OCI-LY7 (cell line): ENCODE data around the gene MEIOB.

Experiments used
- EZH2phosphoT487 ChIP-seq: fragments of 200-600 bp; sonication (generic); IDR thresholded peaks from 2 replicates; pipeline ENCODE4 v1.6.1; 2018; ENCODE audit warnings: low read depth, borderline replicate concordance, mild to moderate bottlenecking, mixed run types, antibody characterized with exemption, low read length, moderate library complexity, mixed read lengths
- TF ChIP-seq, protein P1 (sequence below): fragments of 200-600 bp; sonication (generic); conservative IDR thresholded peaks from 2 replicates; pipeline ENCODE4 v1.5.1; 2014; ENCODE audit warnings: mild to moderate bottlenecking, antibody characterized with exemption, low read length, moderate library complexity, mixed read lengths

DNA sequence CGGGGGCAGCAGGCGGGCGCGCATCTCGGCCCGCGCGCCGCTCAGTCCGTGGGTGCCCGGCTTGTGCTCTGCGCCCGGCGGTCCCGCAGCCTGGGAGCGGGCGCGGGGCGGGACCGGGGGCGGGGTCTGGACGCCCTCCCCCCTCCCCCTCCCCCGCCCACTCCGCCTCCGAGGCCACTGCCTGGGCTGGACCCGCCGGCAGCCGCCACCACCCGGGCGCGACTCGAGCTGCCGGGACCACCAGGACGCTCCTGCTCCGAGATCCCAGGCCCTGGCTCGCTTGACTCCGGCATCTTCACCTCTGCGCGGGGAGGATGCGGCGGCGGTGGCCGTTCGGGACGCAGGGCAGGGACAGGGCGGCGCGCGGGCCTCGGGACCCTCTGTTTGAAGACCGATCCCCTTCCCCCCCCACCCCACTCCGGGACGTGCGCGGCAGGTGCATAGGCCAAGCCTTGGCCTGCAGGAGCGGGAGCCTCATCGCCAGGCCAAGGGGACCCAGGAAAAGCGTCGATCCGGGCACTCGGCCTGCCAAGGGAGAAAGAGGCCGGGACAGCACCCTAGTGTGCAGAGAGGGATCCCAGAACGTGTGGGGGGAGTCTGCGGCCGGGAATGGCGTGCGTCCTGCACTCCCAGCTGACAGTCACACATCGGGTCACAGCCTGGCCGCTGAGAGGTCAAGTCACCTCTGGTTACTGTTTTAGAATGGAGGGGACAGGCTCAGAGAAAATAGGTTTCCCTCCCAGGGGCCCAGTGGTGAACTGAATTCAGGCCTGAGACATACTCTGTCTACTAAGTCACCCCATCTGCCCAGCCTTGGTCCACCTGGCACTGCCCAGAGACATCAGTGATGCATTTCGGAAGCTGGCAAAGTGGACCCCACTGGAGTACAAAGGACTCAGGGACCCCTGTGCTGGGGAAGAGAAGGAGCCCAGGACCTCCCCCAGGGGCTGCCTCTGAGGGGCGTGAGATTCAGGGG lies 46.7 kb upstream of the MEIOB start, which contains the start of gene HS3ST6:
- TF ChIP-seq, protein P1, sequence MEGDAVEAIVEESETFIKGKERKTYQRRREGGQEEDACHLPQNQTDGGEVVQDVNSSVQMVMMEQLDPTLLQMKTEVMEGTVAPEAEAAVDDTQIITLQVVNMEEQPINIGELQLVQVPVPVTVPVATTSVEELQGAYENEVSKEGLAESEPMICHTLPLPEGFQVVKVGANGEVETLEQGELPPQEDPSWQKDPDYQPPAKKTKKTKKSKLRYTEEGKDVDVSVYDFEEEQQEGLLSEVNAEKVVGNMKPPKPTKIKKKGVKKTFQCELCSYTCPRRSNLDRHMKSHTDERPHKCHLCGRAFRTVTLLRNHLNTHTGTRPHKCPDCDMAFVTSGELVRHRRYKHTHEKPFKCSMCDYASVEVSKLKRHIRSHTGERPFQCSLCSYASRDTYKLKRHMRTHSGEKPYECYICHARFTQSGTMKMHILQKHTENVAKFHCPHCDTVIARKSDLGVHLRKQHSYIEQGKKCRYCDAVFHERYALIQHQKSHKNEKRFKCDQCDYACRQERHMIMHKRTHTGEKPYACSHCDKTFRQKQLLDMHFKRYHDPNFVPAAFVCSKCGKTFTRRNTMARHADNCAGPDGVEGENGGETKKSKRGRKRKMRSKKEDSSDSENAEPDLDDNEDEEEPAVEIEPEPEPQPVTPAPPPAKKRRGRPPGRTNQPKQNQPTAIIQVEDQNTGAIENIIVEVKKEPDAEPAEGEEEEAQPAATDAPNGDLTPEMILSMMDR = no peak
- TF ChIP-seq EZH2phosphoT487 = no peak
